Measurements from ENCODE around the gene PRPF8. TPM values are rescaled to one million over a fixed set of nuclear protein-coding genes. Genes with fewer than 3 reads are reported as not detected.
A peak's percentile ranks its signal among the peaks of the same experiment; 100 is the strongest.

The PRPF8 gene
- total RNA-seq, 1 donor from 2014 or later: 263 TPM

DNA sequence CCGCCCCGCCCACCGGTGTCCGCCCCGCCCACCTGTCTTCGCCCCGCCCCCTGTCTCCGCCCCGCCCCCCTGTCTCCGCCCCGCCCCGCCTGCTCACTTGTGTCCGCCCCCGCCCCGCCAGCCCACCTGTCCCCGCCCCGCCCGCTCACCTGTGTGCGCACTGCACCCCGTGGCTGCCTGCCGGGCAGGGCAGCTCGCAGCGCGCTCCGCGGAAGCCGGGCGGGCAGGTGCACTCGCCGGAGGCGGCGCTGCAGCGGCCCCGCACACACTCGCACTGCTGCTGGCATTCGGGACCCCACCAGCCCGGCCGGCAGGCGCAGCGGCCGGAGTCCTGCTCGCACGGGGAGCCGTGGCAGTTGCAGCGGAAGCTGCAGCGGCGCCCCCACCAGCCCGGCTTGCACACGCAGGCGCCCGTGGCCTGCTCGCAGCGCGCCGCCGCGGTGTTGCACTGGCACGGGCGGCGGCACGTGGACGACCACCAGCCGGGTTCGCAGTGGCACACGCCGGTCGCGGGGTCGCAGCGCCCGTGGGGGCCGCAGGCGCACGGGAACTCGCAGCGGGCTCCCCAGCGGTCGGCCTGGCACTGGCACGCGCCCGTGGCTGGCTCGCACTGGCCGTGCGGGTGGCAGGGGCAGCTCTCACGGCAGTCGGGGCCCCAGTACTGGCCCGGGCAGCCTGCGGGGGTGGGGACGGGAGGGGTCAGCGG lies 41.2 kb downstream of the PRPF8 start:
- ATAC-seq: peak; percentile 63

GRCh38 chr17:1641065-1641403 lies 43.6 kb downstream of the PRPF8 start:
- H3K4me1 ChIP-seq: peaks cover 26% of the 10 kb centered on the region
- no peaks in the 10 kb centered on the region for H3K27me3 ChIP-seq
- DNase-seq (no peak), ATAC-seq (no peak)
- H3K4me3 ChIP-seq: no peak overlapping the region
- H3K9me3 ChIP-seq: no peaks in the 10 kb centered on the region
- peaks cover 13% of the 10 kb centered on the region for H3K36me3 ChIP-seq
- intact Hi-C loops (cut with DNase I): no loop called here
- H3K27ac ChIP-seq: no peak overlapping the region
- TF ChIP-seq, protein P1, sequence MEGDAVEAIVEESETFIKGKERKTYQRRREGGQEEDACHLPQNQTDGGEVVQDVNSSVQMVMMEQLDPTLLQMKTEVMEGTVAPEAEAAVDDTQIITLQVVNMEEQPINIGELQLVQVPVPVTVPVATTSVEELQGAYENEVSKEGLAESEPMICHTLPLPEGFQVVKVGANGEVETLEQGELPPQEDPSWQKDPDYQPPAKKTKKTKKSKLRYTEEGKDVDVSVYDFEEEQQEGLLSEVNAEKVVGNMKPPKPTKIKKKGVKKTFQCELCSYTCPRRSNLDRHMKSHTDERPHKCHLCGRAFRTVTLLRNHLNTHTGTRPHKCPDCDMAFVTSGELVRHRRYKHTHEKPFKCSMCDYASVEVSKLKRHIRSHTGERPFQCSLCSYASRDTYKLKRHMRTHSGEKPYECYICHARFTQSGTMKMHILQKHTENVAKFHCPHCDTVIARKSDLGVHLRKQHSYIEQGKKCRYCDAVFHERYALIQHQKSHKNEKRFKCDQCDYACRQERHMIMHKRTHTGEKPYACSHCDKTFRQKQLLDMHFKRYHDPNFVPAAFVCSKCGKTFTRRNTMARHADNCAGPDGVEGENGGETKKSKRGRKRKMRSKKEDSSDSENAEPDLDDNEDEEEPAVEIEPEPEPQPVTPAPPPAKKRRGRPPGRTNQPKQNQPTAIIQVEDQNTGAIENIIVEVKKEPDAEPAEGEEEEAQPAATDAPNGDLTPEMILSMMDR (IDR thresholded peaks at IDR 0.05): no peak

More for the DNA sequence above, 41.2 kb downstream of the PRPF8 start:
- TF ChIP-seq, protein P1 (IDR thresholded peaks at IDR 0.05): peak; percentile 30
- Histone ChIP-seq H3K27ac (peak overlapping the region; percentile 84), H3K27me3 (no peaks in the 10 kb centered on the region), H3K36me3 (no peaks in the 10 kb centered on the region), H3K4me3 (peak overlapping the region; percentile 51), H3K4me1 (peaks cover 50% of the 10 kb centered on the region), H3K9me3 (no peaks in the 10 kb centered on the region)
- DNase-seq: peak; percentile 92
- intact Hi-C loops (cut with DNase I): no loop called here

GRCh38 chr17:1640329-1641064 lies 44.2 kb downstream of the PRPF8 start:
- TF ChIP-seq, protein P1 (IDR thresholded peaks at IDR 0.05): no peak
- DNase-seq: peak; percentile 74
- peaks cover 22% of the 10 kb centered on the region for H3K4me1 ChIP-seq
- intact Hi-C loops (cut with DNase I): no loop called here
- H3K27ac ChIP-seq: peak overlapping the region; percentile 9
- H3K36me3 ChIP-seq: peaks cover 18% of the 10 kb centered on the region
- no peak for ATAC-seq
- H3K27me3 ChIP-seq: no peaks in the 10 kb centered on the region
- no peaks in the 10 kb centered on the region for H3K9me3 ChIP-seq
- H3K4me3 ChIP-seq: no peak overlapping the region

DNA sequence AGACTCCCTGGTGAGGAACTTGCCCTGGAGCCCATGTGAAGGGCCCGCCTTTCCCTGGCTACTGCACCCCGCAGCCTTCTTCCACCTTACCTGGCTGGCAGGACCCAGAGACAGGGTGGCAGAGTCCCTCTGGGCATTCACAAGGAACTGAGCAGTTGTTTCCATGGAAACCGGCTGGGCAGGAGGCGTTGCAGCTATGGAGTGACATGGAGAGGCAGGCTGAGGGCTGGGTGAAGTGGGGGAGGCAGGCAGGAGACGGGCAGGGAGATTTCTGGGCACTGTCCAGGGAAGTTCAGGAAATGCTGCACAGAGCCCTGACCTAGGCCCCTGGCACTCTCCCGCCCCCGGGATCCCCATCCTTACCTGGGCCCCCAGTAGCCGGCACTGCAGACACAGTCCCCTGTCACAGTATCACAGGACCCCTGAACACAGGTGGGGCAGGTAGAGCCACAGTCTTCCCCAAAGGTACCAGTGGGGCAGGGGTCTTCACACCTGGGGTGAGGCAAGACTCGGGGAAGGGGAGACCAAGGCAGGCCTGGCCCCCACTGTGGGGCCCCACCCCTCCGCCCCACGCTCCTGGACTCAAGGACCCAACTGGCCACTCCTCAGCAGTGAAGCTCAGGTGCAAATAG lies 45.0 kb downstream of the PRPF8 start:
- peak; percentile 25 for ATAC-seq
- intact Hi-C loops (cut with DNase I): no loop called here
- H3K27ac ChIP-seq: peak overlapping the region; percentile 9

DNA sequence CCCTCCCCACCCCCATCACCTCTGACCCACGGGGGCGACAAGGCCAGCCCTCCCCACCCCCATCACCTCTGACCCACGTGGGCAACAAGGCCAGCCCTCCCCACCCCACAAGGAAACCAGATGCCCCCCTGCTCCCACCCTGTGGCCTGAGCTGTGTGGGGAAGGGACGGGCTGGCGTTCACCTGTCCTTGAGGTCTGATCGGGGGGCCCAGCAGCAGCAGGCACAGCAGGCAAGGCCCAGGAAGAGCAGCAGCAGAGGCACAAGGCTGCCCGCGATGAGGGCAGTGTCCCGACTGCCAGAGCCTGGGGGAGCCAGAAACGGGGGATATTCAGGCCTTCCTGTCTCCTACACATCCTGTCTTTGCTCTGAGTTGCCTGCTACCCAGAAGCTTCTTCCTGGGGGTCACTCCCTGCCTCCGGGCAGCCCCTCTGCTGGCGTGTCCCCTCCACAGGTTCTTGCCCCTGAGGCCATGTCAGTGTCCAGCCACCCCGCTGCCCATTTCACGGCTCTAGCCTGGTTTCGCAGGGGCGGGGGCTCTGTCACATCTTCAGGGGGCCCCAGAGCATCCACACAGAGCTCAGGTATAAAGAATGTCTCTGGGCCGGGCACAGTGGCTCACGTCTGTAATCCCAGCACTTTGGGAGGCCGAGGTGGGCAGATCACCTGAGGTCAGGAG lies 45.9 kb downstream of the PRPF8 start:
- intact Hi-C loops (cut with DNase I): no loop called here
- no peak overlapping the region for H3K4me3 ChIP-seq
- H3K4me1 ChIP-seq: peaks cover 5% of the 10 kb centered on the region
- H3K9me3 ChIP-seq: no peaks in the 10 kb centered on the region
- no peak for DNase-seq
- H3K27me3 ChIP-seq: no peaks in the 10 kb centered on the region
- TF ChIP-seq, protein P1 (IDR thresholded peaks at IDR 0.05): no peak
- peak overlapping the region; percentile 9 for H3K27ac ChIP-seq
- ATAC-seq: no peak
- peaks cover 31% of the 10 kb centered on the region for H3K36me3 ChIP-seq

More for the DNA sequence above, 45.0 kb downstream of the PRPF8 start:
- H3K4me3 ChIP-seq: no peak overlapping the region
- H3K27me3 ChIP-seq: no peaks in the 10 kb centered on the region
- H3K36me3 ChIP-seq: peaks cover 26% of the 10 kb centered on the region
- DNase-seq: peak; percentile 87
- H3K4me1 ChIP-seq: peaks cover 14% of the 10 kb centered on the region
- H3K9me3 ChIP-seq: no peaks in the 10 kb centered on the region
- TF ChIP-seq, protein P1 (IDR thresholded peaks at IDR 0.05): no peak
